ENCODE measurements around the gene LINC01488. TPM values are rescaled to one million over a fixed set of nuclear protein-coding genes. Genes with fewer than 3 reads are reported as not detected.

Gene LINC01488
- total and polyA plus RNA-seq, 2 donors (not counting 1 experiment from before 2014, with no cell fraction given), result not detected

GRCh38 chr11:69470301-69470700 is 11.2 kb upstream of the LINC01488 start:
- POLR2A ChIA-PET, result no interaction called here
- H3K36me3 ChIP-seq (replicated peaks in 1 of 2; ENCODE audit: control extremely low read depth in 1 of 2, control insufficient read depth in 1 of 2, extremely low read depth in 1 of 2, insufficient read depth in 2 of 2, low read length in 1 of 2), result no peaks in the 10 kb centered on the region
- DNase-seq (no peak), ATAC-seq (ENCODE audit: low read depth) (no peak)
- CTCF ChIA-PET, result no interaction called here
- Mint-ChIP-seq H3K27me3 (peaks cover 8% of the 10 kb centered on the region), H3K4me1 (peaks cover 2% of the 10 kb centered on the region), H3K27ac (no peak overlapping the region), H3K4me3 (no peak overlapping the region), H3K9me3 (ENCODE audit: insufficient read depth) (no peaks in the 10 kb centered on the region)
- intact Hi-C loops (cut with micrococcal nuclease), result no loop called here
- TF ChIP-seq EZH2 (IDR thresholded peaks at IDR 0.05; ENCODE audit: borderline replicate concordance, insufficient read depth, low read depth, low read length, poor library complexity, severe bottlenecking), result no peak
- TF ChIP-seq, protein P1, sequence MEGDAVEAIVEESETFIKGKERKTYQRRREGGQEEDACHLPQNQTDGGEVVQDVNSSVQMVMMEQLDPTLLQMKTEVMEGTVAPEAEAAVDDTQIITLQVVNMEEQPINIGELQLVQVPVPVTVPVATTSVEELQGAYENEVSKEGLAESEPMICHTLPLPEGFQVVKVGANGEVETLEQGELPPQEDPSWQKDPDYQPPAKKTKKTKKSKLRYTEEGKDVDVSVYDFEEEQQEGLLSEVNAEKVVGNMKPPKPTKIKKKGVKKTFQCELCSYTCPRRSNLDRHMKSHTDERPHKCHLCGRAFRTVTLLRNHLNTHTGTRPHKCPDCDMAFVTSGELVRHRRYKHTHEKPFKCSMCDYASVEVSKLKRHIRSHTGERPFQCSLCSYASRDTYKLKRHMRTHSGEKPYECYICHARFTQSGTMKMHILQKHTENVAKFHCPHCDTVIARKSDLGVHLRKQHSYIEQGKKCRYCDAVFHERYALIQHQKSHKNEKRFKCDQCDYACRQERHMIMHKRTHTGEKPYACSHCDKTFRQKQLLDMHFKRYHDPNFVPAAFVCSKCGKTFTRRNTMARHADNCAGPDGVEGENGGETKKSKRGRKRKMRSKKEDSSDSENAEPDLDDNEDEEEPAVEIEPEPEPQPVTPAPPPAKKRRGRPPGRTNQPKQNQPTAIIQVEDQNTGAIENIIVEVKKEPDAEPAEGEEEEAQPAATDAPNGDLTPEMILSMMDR (IDR thresholded peaks at IDR 0.05), result no peak
- H3K4me3 ChIP-seq (ENCODE audit: control extremely low read depth in 1 of 5, extremely low read depth in 1 of 5, insufficient read depth in 1 of 5, low read depth in 2 of 5, low read length in 4 of 5), result no peak overlapping the region
- H4K20me1 ChIP-seq (ENCODE audit: control insufficient read depth, insufficient read depth, low read length, poor library complexity, severe bottlenecking), result no peaks in the 10 kb centered on the region
- H3K9me3 ChIP-seq (ENCODE audit: control extremely low read depth in 1 of 3, control insufficient read depth in 2 of 3, insufficient read depth in 1 of 3, low read length in 2 of 3), result peaks cover 0 to 10% (median 0%) of the 10 kb centered on the region in 3 donors
- H3K27ac ChIP-seq (ENCODE audit: low read length in 2 of 2), result no peak overlapping the region
- no peaks in the 10 kb centered on the region for H3K4me1 ChIP-seq (ENCODE audit: control insufficient read depth in 2 of 2, insufficient read depth in 2 of 2, low read length in 2 of 2)
- H2AFZ ChIP-seq (ENCODE audit: insufficient read depth, low read depth, low read length, poor library complexity, severe bottlenecking), result no peak overlapping the region
- no peaks in the 10 kb centered on the region for H3K27me3 ChIP-seq (replicated peaks in 1 of 4; ENCODE audit: control extremely low read depth in 1 of 4, control insufficient read depth in 3 of 4, insufficient read depth in 4 of 4, low read length in 3 of 4)
- WGBS (ENCODE audit: insufficient coverage), result 97% methylated on average over 6 of the region's 9 CpGs
- H3K4me2 ChIP-seq (replicated peaks; ENCODE audit: low read depth, low read length, poor library complexity, severe bottlenecking), result no peak overlapping the region
- no peak overlapping the region for H3K9ac ChIP-seq (ENCODE audit: low read length)
- no peaks in the 10 kb centered on the region for H3K79me2 ChIP-seq (ENCODE audit: control insufficient read depth, insufficient read depth, low read length)

- no peaks in the 10 kb centered on the region for H3K36me3 ChIP-seq (replicated peaks in 1 of 2; ENCODE audit: control extremely low read depth in 1 of 2, control insufficient read depth in 1 of 2, extremely low read depth in 1 of 2, insufficient read depth in 2 of 2, low read length in 1 of 2)
- ChIA-PET CTCF (no interaction called here), POLR2A (no interaction called here)
- Mint-ChIP-seq H3K27me3 (peaks cover 8% of the 10 kb centered on the region), H3K4me3 (no peak overlapping the region), H3K27ac (no peak overlapping the region), H3K9me3 (ENCODE audit: insufficient read depth) (no peaks in the 10 kb centered on the region), H3K4me1 (peaks cover 2% of the 10 kb centered on the region)
- no peaks in the 10 kb centered on the region for H3K4me1 ChIP-seq (ENCODE audit: control insufficient read depth in 2 of 2, insufficient read depth in 2 of 2, low read length in 2 of 2)
- intact Hi-C loops (cut with micrococcal nuclease), result no loop called here
- no peak overlapping the region for H3K4me2 ChIP-seq (replicated peaks; ENCODE audit: low read depth, low read length, poor library complexity, severe bottlenecking)
- DNase-seq, result no peak
- no peak for ATAC-seq (ENCODE audit: low read depth)
- H3K4me3 ChIP-seq (ENCODE audit: control extremely low read depth in 1 of 5, extremely low read depth in 1 of 5, insufficient read depth in 1 of 5, low read depth in 2 of 5, low read length in 4 of 5), result no peak overlapping the region
- no peak overlapping the region for H2AFZ ChIP-seq (ENCODE audit: insufficient read depth, low read depth, low read length, poor library complexity, severe bottlenecking)
- no peaks in the 10 kb centered on the region for H3K79me2 ChIP-seq (ENCODE audit: control insufficient read depth, insufficient read depth, low read length)
- H3K9ac ChIP-seq (ENCODE audit: low read length), result no peak overlapping the region
- no peaks in the 10 kb centered on the region for H4K20me1 ChIP-seq (ENCODE audit: control insufficient read depth, insufficient read depth, low read length, poor library complexity, severe bottlenecking)
- H3K9me3 ChIP-seq (ENCODE audit: control extremely low read depth in 1 of 3, control insufficient read depth in 2 of 3, insufficient read depth in 1 of 3, low read length in 2 of 3), result peaks cover 0 to 10% (median 0%) of the 10 kb centered on the region in 3 donors
- no peak overlapping the region for H3K27ac ChIP-seq (ENCODE audit: low read length in 2 of 2)
- whole genome bisulfite sequencing (ENCODE audit: insufficient coverage), result 58% methylated on average over 49 of the region's 64 CpGs
- TF ChIP-seq EZH2 (IDR thresholded peaks at IDR 0.05; ENCODE audit: borderline replicate concordance, insufficient read depth, low read depth, low read length, poor library complexity, severe bottlenecking), result no peak
- TF ChIP-seq, protein P1 (IDR thresholded peaks at IDR 0.05), result no peak
- no peaks in the 10 kb centered on the region for H3K27me3 ChIP-seq (replicated peaks in 1 of 4; ENCODE audit: control extremely low read depth in 1 of 4, control insufficient read depth in 3 of 4, insufficient read depth in 4 of 4, low read length in 3 of 4)
These were observed 10.4 kb upstream of the LINC01488 start for GRCh38 chr11:69470793-69471728.

Data from B cell (primary cell).